GM12872 (cell line): Measurements from ENCODE around the gene BPIFB6.

Experiments used
- CTCF ChIP-seq: IDR thresholded peaks from 3 replicates; pipeline ENCODE4 v1.5.1; 2011; ENCODE audit warnings: low read depth, mild to moderate bottlenecking, low read length, moderate library complexity; ENCODE audit not compliant: insufficient read depth

The BPIFB6 gene

DNA sequence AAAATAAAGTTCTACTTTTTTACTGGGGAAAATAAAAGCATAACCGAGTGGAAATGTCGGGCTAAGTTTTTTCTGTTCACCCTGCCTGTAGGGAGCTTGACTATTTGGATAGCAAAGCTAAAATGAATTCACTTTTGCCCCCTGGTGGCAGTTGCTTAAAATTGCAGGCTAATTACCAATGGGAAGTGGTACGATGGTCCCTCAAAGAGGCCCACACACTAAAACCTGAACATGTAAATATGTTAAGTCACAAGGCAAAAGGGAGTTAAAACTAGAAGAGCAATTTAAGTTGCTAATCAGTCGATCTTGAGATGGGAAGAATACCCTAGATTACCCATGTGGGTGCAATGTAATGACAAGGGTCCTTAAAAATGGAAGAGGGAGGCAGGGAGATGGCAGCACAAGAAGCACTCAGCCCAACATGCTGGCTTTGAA is 26.3 kb upstream of the BPIFB6 start:
- peak; percentile 59 for TF ChIP-seq CTCF

GRCh38 chr20:33005908-33006775 is 25.3 kb upstream of the BPIFB6 start:
- no peak for TF ChIP-seq CTCF

- no peak for TF ChIP-seq CTCF
These were observed 24.6 kb upstream of the BPIFB6 start for GRCh38 chr20:33006776-33007375.

DNA sequence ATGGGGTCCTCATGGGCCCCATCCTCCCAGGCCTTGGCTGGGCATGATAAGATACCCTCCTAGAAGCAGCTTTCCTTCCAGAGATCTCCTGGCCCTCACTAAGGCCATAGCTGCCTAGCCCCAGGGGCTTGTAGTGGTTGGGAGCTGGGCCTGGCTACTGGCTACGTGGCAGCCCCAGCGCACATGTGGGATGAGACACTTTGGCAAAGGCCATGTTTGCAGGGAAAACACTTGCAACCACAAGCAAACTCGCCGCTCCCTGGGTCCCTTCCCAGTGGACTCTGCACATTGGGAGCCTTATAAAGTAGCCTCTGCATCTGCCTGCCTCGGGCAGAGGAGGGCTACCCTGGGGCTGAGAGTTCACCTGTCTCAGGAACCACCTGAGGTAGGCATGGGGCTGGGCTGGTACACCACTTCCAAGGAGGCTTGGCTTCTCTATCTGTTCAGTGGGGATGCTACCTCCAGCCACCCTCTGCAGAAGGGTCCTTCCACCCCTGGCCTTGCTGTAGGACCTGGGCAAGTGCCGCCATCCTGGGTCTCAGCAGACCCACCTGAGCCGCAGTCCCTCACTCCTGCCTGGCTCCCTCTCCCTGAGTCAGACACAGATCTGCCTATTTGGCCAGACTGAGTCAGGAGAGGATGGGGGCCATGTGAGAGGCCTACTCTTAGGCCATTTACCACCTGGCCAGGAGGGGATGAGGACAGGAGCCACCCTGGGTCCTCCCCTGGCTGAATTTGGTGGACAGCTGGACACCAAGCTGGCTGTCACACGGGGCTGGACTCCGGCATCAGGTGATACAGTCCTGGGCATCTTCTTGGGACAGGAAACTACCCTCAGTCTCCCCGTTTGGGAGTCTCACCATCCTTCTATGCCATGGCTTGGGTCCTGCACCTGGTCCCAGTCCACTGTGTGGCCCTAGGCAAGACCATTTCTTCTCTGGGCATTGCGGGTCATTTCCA is 23.8 kb upstream of the BPIFB6 start, which contains the start of gene BPIFB2:
Gene BPIFB2 (plus strand): TSS at position 329 of the 960 bp plus-strand sequence. CDS start 871 bp downstream, outside the sequence.
- TF ChIP-seq CTCF, result no peak

GRCh38 chr20:33008336-33009213 is 22.9 kb upstream of the BPIFB6 start:
- no peak for TF ChIP-seq CTCF

GRCh38 chr20:33009214-33010132 is 22.0 kb upstream of the BPIFB6 start:
- no peak for TF ChIP-seq CTCF
